ENCODE data around the gene AGBL4.

- TF ChIP-seq POLR2AphosphoS5 (IDR thresholded peaks at IDR 0.05; ENCODE audit: low read depth, low read length) (no peak), POLR2A (IDR thresholded peaks at IDR 0.05; ENCODE audit: low read depth, low read length) (no peak), PAX5 (IDR thresholded peaks at IDR 0.05; ENCODE audit: insufficient read depth, low read length, severe bottlenecking) (no peak), TAF1 (IDR thresholded peaks at IDR 0.05; ENCODE audit: low read depth, low read length) (no peak), POU2F2 (IDR thresholded peaks at IDR 0.05; ENCODE audit: low read depth, low read length) (no peak)
Observed at GRCh38 chr1:49050041-49050440, 973.7 kb downstream of the AGBL4 start.
